Upper lobe of right lung (tissue), 1 donor: ENCODE data around the gene GAGE10. TPM values are rescaled to one million over a fixed set of nuclear protein-coding genes. Genes with fewer than 3 reads are reported as not detected.
"Not testable (repeated sequence)": the region's sequence is repeated elsewhere in the genome, so short reads cannot be mapped to it uniquely, and the experiment has no call there.

Source experiments
- ATAC-seq: fragments of 200-7000 bp; cut with Tn5 transposase; one replicate; pipeline ENCODE4 v1.9.1; 2020; ENCODE audit warnings: mild to moderate bottlenecking, moderate library complexity
- DNase-seq: peaks from one replicate; pipeline ENCODE4 v3.0.0-alpha.2; 2020
- H3K27ac ChIP-seq: fragments of 200-600 bp; one replicate; pipeline ENCODE4 v1.8.0; 2022
- H3K27me3 ChIP-seq: fragments of 200-600 bp; one replicate; pipeline ENCODE4 v1.8.0; 2022; ENCODE audit warnings: mild to moderate bottlenecking
- H3K36me3 ChIP-seq: fragments of 200-600 bp; one replicate; pipeline ENCODE4 v1.8.0; 2022
- H3K4me1 ChIP-seq: fragments of 200-600 bp; one replicate; pipeline ENCODE4 v1.8.0; 2022
- H3K4me3 ChIP-seq: fragments of 200-600 bp; one replicate; pipeline ENCODE4 v1.8.0; 2022; ENCODE audit warnings: mild to moderate bottlenecking
- H3K9me3 ChIP-seq: fragments of 200-600 bp; one replicate; pipeline ENCODE4 v1.8.0; 2022
- intact Hi-C: fragments of 100-400 bp; cut with DNase I; formaldehyde crosslinking; loops from one replicate; pipeline ENCODE4 v1.11.0; 2022
- total RNA-seq: library from RNA; stranded (reverse); fragmentation: NEBNext Ultra II Directional; extraction: Animal tissue kit (Norgen Biotek cat#: 25700); gene quantifications from one replicate; pipeline ENCODE4 v1.2.1, GENCODE V29; 2021
- TF ChIP-seq, protein P1 (sequence below): fragments of 200-600 bp; IDR thresholded peaks from one replicate; pipeline ENCODE4 v1.8.0; 2022; ENCODE audit warnings: antibody characterized with exemption
- donor health status: DM: no; HTN: yes; CAD: no; lungs with severe emphysema.

GAGE10 gene
- total RNA-seq, 1 donor from 2014 or later = not detected

- no peaks in the 10 kb centered on the region for H3K9me3 ChIP-seq
- peak overlapping the region; percentile 46 for H3K4me3 ChIP-seq
- H3K36me3 ChIP-seq = no peaks in the 10 kb centered on the region
- H3K4me1 ChIP-seq = no peaks in the 10 kb centered on the region
- peak overlapping the region; percentile 78 for H3K27ac ChIP-seq
- TF ChIP-seq, protein P1, sequence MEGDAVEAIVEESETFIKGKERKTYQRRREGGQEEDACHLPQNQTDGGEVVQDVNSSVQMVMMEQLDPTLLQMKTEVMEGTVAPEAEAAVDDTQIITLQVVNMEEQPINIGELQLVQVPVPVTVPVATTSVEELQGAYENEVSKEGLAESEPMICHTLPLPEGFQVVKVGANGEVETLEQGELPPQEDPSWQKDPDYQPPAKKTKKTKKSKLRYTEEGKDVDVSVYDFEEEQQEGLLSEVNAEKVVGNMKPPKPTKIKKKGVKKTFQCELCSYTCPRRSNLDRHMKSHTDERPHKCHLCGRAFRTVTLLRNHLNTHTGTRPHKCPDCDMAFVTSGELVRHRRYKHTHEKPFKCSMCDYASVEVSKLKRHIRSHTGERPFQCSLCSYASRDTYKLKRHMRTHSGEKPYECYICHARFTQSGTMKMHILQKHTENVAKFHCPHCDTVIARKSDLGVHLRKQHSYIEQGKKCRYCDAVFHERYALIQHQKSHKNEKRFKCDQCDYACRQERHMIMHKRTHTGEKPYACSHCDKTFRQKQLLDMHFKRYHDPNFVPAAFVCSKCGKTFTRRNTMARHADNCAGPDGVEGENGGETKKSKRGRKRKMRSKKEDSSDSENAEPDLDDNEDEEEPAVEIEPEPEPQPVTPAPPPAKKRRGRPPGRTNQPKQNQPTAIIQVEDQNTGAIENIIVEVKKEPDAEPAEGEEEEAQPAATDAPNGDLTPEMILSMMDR = no peak
- peak; percentile 68 for DNase-seq
- intact Hi-C loops = no loop called here
- no peaks in the 10 kb centered on the region for H3K27me3 ChIP-seq
- ATAC-seq = peak; percentile 91
Measured at GRCh38 chrX:49308604-49309269, 5.3 kb downstream of the GAGE10 start.

DNA sequence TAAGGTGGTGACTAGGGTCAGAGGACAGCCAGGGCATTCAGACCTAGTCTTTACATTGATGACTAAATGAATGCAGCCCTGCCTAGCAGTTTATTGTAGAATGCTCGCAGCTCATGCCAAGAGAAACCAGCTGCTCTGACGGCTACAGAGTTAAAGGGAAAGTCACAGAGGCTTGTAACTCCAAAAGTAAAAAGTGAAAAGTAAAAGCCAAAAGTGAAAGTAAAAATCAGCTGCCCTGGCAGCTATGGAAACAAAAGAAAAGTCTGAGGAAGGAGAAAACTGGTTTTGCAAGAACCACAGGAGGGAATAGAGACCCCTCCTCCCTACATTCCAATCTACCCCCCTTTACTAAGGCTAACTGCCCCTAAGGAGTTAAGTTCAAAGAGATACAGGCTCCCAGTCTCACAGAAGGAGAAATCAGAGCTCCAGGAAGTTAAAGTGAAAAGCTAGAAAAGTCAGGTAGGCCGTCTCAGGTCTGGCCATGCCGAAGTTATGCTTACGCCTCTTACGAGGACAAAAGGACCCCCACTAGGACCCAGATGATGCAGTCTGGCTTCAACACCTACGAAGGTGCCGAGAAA, 6.0 kb downstream of the GAGE10 start:
- Histone ChIP-seq H3K36me3 (no peaks in the 10 kb centered on the region), H3K9me3 (no peaks in the 10 kb centered on the region), H3K27me3 (no peaks in the 10 kb centered on the region), H3K4me1 (no peaks in the 10 kb centered on the region), H3K27ac (peak overlapping the region; percentile 78), H3K4me3 (peak overlapping the region; percentile 46)
- TF ChIP-seq, protein P1 = no peak
- no peak for DNase-seq
- ATAC-seq = no peak
- intact Hi-C loops = no loop called here

DNA sequence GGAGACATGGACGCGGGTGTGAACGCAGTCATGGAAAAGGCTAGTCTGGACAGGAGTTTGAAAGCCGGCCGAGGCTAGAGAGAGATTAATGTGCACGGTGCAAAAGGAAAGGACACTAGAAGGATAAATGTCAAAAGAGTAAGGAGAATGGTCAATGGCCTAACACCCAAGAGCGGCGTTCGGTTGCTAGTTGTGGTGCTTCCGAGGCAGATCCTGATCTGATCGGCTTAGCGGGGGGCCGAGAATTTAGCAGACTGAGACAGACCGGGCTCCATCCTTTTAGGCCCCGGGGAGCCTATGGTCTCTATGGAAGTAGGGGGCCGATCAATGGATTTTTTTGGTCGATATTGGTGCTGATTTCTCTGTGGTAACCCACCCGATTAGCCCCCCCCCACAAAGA, 6.9 kb downstream of the GAGE10 start:
- ATAC-seq = no peak
- TF ChIP-seq, protein P1 = no peak
- H3K4me1 ChIP-seq = no peaks in the 10 kb centered on the region
- H3K27me3 ChIP-seq = no peaks in the 10 kb centered on the region
- no peaks in the 10 kb centered on the region for H3K36me3 ChIP-seq
- no peak for DNase-seq
- H3K4me3 ChIP-seq = no peak overlapping the region
- H3K27ac ChIP-seq = no peak overlapping the region
- intact Hi-C loops = no loop called here
- H3K9me3 ChIP-seq = no peaks in the 10 kb centered on the region

- DNase-seq (no peak), ATAC-seq (no peak)
- Histone ChIP-seq H3K4me3 (no peak overlapping the region), H3K27me3 (no peaks in the 10 kb centered on the region), H3K9me3 (no peaks in the 10 kb centered on the region), H3K27ac (no peak overlapping the region), H3K36me3 (no peaks in the 10 kb centered on the region), H3K4me1 (no peaks in the 10 kb centered on the region)
- TF ChIP-seq, protein P1 = no peak
- intact Hi-C loops = no loop called here
Measured at GRCh38 chrX:49312176-49312575, 8.7 kb downstream of the GAGE10 start.

DNA sequence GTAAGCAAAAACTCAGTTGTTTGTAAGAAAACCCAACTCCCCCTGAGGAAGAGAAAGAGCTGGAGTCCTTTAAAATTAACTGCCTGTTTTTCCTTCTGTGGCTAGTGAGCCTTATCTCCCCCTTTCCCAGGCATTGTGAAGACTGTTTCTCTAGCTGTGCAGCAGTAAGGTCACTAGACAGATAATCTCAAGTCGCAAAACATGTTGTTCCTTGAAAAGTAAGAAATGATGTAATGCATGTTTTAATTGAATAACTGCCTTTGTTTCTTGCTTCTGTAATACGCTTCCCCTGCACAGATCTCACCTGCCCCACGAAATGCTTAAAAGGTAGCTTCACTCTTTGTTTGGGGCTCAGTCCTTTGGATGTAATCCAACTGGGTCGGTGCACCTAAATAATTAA, 12.6 kb downstream of the GAGE10 start:
- Histone ChIP-seq H3K9me3 (no peaks in the 10 kb centered on the region), H3K36me3 (no peaks in the 10 kb centered on the region), H3K27me3 (no peaks in the 10 kb centered on the region), H3K4me3 (no peak overlapping the region), H3K27ac (no peak overlapping the region), H3K4me1 (no peaks in the 10 kb centered on the region)
- no peak for ATAC-seq
- TF ChIP-seq, protein P1 = no peak
- no peak for DNase-seq
- intact Hi-C loops = no loop called here

- H3K27ac ChIP-seq, H3K36me3 ChIP-seq, intact Hi-C loops, ATAC-seq, H3K27me3 ChIP-seq, DNase-seq, H3K4me1 ChIP-seq, H3K4me3 ChIP-seq, H3K9me3 ChIP-seq: not testable (repeated sequence)
Measured at GRCh38 chrX:49321737-49322136, 18.3 kb downstream of the GAGE10 start, which contains the start of gene GAGE12J. Gene GAGE12J, plus strand, starts transcription at chrX:49322037. Its CDS starts 1,157 bp downstream, at chrX:49323194.

DNA sequence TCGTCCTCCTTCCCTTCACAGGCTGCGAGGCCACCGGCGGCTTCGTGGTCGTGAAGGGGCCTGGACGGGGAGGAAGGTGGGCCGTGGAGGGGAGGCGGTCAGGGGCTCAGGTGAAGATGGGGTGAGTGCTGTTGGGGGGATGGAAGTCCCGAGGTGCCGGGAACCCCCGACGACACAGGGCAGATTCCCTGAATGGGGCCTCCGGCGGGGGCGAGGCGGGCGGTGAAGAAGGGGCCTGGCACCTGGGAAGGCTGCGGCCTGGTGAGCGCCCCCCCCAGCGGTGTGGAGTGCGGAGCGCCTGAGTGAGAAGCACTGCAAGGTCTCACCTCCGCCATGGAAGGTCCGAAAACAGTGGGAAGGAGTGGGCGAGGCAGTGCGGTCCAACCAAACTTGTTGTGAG, 18.8 kb downstream of the GAGE10 start:
- H3K9me3 ChIP-seq, intact Hi-C loops, H3K27ac ChIP-seq, ATAC-seq, DNase-seq, H3K36me3 ChIP-seq, H3K27me3 ChIP-seq, H3K4me3 ChIP-seq, H3K4me1 ChIP-seq: not testable (repeated sequence)

DNA sequence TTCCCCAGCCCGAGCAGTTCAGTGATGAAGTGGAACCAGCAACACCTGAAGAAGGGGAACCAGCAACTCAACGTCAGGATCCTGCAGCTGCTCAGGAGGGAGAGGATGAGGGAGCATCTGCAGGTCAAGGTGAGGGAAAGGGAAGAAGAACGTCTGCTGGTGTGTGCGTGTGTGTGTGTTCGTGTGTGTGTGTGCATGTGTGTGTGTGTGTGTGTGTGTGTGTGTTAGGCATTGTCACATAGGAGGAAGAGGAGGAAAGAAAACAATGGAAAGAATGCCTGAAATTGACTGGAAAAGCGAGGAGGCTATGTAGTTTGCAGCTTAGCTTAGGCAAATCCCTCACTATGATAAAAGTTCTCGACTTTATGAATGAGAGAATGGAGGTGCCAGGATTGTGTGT, 20.3 kb downstream of the GAGE10 start:
- H3K27ac ChIP-seq, intact Hi-C loops, H3K4me3 ChIP-seq, ATAC-seq, H3K4me1 ChIP-seq, H3K9me3 ChIP-seq, H3K36me3 ChIP-seq, DNase-seq, H3K27me3 ChIP-seq: not testable (repeated sequence)

DNA sequence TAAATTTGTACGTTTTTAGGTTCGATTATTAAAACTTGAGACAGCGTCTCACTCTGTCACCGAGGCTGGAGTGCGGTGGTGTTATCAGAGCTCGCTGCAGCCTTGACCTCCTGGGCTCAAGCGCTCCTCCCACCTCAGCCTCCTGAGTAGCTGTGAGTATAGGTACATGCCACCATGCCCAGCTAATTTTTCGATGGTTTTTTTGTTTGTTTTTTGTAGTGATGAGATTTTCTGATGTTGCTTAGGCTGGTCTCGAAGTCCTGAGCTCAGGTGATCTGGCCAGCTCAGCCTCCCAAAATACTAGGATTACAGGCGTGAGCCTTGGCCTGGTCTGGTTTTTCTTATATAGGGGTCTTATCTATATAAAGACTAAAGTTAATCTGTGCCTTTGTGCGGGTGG, 27.0 kb downstream of the GAGE10 start:
- intact Hi-C loops, H3K36me3 ChIP-seq, H3K4me3 ChIP-seq, H3K27ac ChIP-seq, H3K4me1 ChIP-seq, H3K27me3 ChIP-seq, DNase-seq, ATAC-seq, H3K9me3 ChIP-seq: not testable (repeated sequence)
